Jurkat, Clone E6-1 (cell line): Measurements from ENCODE around the gene GLMN.
"Not testable (repeated sequence)": the region's sequence is repeated elsewhere in the genome, so short reads cannot be mapped to it uniquely, and the experiment has no call there.

Source experiments
- DNase-seq: peaks from one replicate; pipeline ENCODE4 v3.0.0-alpha.2; 2011; ENCODE audit warnings: low read depth, low spot score
- H3K4me3 ChIP-seq: 2 replicates; pipeline ENCODE4 v1.5.1; 2011; ENCODE audit warnings: mild to moderate bottlenecking, low read length, control low read depth, moderate library complexity

GLMN gene

DNA sequence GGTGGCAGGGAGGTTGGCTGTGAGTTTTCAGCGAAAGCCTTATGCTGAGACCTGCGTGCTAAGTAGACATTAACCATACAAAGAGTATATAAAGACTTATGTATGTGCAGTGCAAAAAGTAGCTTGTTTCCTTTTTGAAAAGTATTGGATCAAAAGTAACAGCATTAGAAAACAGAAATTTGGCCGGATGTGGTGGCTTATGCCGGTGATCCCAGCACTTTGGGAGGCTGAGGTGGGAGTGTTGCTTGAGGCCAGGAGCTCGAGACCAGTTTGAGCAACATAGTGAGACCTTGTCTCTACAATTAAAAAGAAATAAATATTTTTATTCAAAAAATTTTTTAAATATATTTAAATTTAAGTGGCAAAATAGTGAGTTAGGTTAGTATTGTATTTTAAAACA, 2.2 kb upstream of the GLMN start:
- DNase-seq, result no peak
- no peak overlapping the region for H3K4me3 ChIP-seq

DNA sequence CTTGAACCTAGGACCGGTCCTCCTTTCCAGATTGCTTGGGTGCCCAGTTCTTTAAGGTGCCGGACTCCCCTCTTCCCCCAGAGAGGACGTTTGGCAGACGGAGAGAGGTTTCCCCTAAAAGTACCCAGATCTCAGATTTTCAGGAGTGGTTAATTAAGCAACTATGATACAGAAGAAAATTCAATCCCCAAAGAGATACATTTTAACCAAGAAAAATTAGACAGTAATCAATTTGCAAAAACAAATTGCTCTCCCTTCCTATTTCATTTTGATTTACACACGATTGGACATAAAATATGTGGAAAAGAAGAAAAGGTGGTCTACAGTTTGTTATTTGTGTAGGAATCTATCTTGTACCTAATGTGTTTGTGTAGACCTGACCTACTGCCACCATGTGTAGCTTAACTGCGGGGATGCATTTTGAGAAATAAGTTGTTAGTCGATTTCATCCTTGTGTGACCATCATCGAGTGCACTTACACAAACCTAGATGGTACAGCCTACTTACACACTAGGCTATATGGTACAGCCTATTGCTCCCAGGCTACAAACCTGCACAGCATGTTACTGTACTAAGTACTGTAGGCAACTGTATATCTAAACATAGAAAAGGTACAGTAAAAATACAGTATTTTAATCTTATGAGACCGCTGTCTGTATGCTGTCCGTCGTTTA, 827 bp upstream of the GLMN start:
- no peak for DNase-seq
- H3K4me3 ChIP-seq, result peak overlapping the region; percentile 88

DNA sequence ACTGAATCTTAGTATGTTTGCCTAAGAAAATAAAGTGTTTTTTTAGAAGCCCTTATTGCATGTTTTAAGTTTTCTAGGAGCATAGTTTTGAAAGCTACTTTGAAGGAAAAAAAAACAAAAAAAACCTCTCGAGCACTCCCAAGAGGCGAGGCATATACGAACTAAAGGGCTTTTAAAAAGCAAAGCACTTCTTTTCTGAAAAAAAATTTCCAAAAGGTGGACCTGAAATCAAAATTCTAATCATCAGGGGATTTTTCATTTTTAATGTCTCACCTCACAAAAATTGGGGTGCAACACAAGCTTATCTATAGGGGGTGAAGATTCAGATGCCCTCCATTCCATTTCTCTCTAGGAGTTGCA, 594 bp downstream of the GLMN start:
- DNase-seq, result no peak
- H3K4me3 ChIP-seq, result peak overlapping the region; percentile 88

GRCh38 chr1:92291372-92291999, 7.3 kb downstream of the GLMN start:
- peak; percentile 28 for DNase-seq
- H3K4me3 ChIP-seq, result no peak overlapping the region

GRCh38 chr1:92281411-92281810, 17.4 kb downstream of the GLMN start:
- H3K4me3 ChIP-seq, DNase-seq: not testable (repeated sequence)

GRCh38 chr1:92279781-92280180, 19.0 kb downstream of the GLMN start:
- not testable (repeated sequence) for H3K4me3 ChIP-seq, DNase-seq

DNA sequence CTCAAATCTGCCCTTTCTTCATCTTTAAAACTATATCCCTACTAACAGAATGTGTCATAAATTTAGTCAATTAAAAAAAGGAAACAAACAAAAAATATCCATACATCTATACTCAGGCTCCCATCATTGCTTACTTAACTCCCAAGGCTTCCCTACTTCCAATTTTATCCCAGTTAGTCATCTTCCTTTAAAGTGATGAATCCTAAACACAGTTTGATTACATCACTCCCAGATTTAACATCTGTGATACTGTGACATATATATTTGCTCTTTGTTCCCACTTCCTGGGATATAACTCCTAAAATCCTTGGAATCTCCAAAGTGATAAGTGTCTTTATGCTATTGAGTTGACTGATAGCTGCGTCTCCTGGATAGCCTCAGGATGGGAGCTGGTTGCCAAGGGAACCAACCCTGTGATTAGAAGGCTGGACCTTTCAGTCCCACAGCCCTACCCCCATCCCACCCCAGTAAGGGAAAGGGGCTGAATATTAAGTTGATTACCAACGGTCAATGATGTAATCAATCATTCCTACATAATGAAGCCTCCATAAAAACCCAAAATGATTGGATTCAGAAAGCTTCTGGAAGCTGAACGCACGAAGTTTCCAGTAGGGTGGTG, 21.6 kb downstream of the GLMN start:
- no peak overlapping the region for H3K4me3 ChIP-seq
- DNase-seq, result no peak

DNA sequence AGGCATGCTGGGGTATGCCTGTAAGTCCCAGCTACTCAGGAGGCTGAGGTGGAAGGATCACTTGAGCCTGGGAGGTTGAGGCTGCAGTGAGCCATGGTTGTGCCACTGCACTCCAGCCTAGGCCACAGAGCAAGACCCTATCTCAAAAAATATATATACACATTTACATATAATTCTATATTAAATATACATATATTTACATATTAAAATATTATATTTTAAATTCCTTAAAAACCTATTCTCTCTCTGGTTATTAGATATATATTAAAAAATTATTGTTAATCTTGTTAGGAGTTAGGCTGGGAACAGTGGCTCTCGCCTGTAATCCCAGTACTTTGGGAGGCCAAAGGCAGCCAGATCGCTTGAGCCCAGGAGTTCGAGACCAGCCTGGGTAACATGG, 22.7 kb downstream of the GLMN start:
- no peak for DNase-seq
- no peak overlapping the region for H3K4me3 ChIP-seq

DNA sequence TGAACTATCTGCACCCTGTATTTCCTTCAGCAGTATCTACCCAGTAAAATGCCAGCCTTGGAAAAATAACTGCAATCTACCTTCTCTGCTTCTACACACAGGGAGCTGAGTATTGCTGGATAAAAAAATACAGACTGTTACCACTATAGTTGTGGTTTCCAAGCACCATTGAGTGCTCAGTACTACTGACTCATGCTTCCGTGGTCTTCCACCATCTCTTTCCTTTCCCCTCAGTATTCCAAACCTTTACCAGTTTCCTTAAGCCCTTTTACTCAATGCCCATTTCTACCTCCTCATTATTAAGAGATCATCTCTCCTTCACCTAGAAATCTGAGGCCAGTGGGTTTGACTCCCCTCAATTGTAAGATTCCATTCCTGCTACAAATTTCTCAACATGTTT, 23.8 kb downstream of the GLMN start:
- no peak for DNase-seq

DNA sequence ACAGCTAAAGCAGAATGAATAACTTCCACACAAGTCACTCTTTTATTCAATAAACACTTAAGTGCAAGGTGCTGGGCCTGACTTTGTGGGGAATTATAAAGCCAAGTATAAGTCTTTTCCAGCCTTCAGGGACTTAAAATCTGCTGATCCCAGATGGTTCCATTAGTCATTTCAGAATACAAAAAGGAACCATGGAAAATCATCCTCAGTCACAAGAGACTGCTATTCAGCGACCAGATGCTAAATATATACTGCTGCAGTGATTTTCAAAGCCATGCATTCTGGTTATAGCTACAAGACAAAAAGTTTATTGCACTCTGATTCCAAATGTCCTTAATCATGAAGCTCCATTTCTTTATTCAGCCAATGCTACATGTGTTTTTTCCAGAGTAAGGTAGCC, 25.7 kb downstream of the GLMN start:
- no peak for DNase-seq
- no peak overlapping the region for H3K4me3 ChIP-seq

More for the DNA sequence above, 23.8 kb downstream of the GLMN start:
- H3K4me3 ChIP-seq, result no peak overlapping the region

DNA sequence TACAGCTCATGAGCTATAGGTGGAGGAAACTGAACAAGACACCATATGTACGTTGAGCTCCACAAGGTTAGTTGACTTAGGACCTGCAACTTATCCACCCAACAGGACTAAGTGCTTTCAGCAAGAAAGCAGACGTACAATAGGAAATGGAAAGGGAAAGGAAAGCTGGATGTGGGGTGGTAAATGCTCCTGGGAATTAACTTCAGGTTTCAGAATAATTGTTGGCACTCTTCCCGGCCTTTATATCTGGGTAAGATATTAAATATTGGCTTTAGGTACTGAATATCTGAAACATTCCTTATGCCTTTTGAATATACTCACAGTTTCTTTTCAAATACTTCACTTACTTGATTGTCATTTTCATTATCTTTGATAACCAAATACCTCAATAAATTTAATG, 36.3 kb downstream of the GLMN start:
- no peak for DNase-seq
- H3K4me3 ChIP-seq, result no peak overlapping the region

GRCh38 chr1:92259350-92259749, 39.4 kb downstream of the GLMN start:
- H3K4me3 ChIP-seq, result no peak overlapping the region
- DNase-seq, result no peak

- H3K4me3 ChIP-seq, DNase-seq: not testable (repeated sequence)
These were observed 44.1 kb downstream of the GLMN start for GRCh38 chr1:92254714-92255113.

- H3K4me3 ChIP-seq, result no peak overlapping the region
- no peak for DNase-seq
These were observed 54.4 kb downstream of the GLMN start for GRCh38 chr1:92244376-92244775.

- H3K4me3 ChIP-seq, result no peak overlapping the region
- DNase-seq, result no peak
These were observed 58.8 kb downstream of the GLMN start for GRCh38 chr1:92240034-92240433.

- no peak overlapping the region for H3K4me3 ChIP-seq
- DNase-seq, result no peak
These were observed 68.1 kb downstream of the GLMN start for GRCh38 chr1:92230736-92231135.

- no peak for DNase-seq
- no peak overlapping the region for H3K4me3 ChIP-seq
These were observed 70.4 kb downstream of the GLMN start for GRCh38 chr1:92228401-92228800.

GRCh38 chr1:92219028-92219427, 79.8 kb downstream of the GLMN start:
- DNase-seq, result no peak
- H3K4me3 ChIP-seq, result no peak overlapping the region

DNA sequence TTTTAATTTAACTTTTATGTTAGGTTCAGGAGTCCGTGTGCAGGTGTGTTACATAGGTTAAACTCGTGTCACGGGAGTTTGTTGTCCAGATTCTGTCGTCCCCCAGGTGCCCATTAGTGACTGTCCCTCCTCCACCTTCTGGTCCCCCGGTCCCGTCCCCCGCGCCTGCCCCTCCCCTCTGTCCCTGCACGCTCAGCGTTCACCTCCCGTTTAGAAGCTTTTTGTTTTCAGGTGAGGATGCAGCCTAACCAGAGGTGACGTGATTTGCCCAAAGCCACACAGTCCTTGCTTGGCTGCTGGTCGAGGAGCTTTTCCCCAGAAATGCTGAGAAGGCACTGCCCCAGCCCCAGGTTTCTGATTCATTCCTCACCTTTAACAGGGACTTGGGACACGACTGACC, 80.2 kb downstream of the GLMN start:
- DNase-seq, result no peak

DNA sequence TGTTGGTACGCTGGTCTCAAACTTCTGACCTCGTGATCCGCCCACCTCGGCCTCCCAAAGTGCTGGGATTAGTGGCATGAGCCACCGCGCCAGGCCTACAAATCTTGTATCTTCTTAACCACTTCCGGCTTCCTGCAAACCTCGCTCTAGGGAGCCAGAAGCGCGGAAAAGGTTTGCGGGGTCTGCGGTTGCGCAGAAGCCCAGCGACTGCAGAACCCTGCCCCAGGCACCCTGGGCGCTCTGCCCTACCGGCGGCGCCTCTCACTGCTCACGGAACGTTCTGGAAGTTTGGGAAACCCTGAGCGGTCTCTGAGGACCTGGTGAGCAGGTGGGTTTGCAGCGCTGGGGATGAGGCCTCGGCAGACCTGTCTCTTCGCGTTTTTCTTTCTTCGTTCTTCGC, 81.1 kb downstream of the GLMN start, which contains the start of gene C1orf146:
Gene C1orf146, plus strand, starts transcription at position 195 of the 400 bp plus-strand sequence. CDS start 13,506 bp downstream, outside the sequence.
- no peak for DNase-seq
- H3K4me3 ChIP-seq, result no peak within 1 kb of the TSS

More for the DNA sequence above, 80.2 kb downstream of the GLMN start:
- H3K4me3 ChIP-seq, result no peak overlapping the region

DNA sequence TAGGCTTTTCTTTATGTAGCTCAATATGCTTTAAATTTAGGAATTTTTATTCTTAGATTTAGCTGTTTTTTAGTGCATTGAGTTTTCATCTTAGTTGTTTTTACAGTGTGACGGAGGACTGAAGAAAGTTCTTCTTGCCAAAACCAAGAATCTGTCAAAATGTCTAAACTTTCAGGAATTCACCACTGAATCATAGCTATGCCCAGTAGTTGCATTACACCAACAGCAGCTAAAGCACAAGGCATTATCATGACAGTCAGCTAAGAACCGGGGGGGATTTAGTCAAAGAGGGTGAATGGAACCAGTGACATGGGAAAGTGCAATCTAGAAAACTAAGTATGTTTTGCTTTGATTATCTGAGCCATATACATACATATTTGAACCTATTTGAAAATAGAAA, 87.6 kb downstream of the GLMN start:
- no peak overlapping the region for H3K4me3 ChIP-seq
- DNase-seq, result no peak
